ENCODE results near the gene CTXND1. TPM values are rescaled to one million over a fixed set of nuclear protein-coding genes. Genes with fewer than 3 reads are reported as not detected.

CTXND1 gene
- total RNA-seq, 6 experiments from 2014 or later = 2.7 to 10.1 (median 4.5) TPM

DNA sequence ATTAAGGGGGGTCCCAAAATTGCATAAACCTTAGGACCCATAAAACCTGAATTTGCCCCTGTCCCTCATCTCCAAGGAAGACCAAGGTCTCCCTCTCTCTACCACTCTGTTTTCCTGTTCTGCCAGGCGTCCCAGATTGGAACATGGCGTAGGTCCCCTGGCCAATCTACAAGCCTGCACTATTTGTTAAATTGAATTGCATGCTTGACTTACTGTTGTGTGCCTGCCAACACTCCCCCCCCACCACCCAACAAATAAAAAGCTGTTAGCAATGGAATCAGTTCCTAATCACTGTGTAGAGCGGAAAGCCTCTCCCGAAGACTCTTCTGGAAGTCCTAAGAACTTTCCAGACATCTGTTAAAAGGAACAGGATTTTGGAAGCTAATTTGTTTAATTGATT is 11.7 kb downstream of the CTXND1 start:
- H3K4me1 ChIP-seq = peaks cover 0 to 25% (median 14%) of the 10 kb centered on the region in 4 donors
- TF ChIP-seq, protein P1, sequence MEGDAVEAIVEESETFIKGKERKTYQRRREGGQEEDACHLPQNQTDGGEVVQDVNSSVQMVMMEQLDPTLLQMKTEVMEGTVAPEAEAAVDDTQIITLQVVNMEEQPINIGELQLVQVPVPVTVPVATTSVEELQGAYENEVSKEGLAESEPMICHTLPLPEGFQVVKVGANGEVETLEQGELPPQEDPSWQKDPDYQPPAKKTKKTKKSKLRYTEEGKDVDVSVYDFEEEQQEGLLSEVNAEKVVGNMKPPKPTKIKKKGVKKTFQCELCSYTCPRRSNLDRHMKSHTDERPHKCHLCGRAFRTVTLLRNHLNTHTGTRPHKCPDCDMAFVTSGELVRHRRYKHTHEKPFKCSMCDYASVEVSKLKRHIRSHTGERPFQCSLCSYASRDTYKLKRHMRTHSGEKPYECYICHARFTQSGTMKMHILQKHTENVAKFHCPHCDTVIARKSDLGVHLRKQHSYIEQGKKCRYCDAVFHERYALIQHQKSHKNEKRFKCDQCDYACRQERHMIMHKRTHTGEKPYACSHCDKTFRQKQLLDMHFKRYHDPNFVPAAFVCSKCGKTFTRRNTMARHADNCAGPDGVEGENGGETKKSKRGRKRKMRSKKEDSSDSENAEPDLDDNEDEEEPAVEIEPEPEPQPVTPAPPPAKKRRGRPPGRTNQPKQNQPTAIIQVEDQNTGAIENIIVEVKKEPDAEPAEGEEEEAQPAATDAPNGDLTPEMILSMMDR (IDR thresholded peaks at IDR 0.05) = no peak
- TF ChIP-seq POLR2A (IDR thresholded peaks at IDR 0.05) = no peak
- ATAC-seq (no peak), DNase-seq (no peak)
- WGBS (ENCODE audit: insufficient coverage, low coverage, low lambda C conversion rate, missing lambda C conversion rate) = 66% methylated on average over 4 of the region's 4 CpGs
- no peaks in the 10 kb centered on the region for H3K9me3 ChIP-seq
- H3K36me3 ChIP-seq = no peaks in the 10 kb centered on the region
- intact Hi-C loops (cut with DNase I) = no loop called here
- no peaks in the 10 kb centered on the region for H3K27me3 ChIP-seq
- no peak overlapping the region for H3K4me3 ChIP-seq
- H3K27ac ChIP-seq = no peak overlapping the region

DNA sequence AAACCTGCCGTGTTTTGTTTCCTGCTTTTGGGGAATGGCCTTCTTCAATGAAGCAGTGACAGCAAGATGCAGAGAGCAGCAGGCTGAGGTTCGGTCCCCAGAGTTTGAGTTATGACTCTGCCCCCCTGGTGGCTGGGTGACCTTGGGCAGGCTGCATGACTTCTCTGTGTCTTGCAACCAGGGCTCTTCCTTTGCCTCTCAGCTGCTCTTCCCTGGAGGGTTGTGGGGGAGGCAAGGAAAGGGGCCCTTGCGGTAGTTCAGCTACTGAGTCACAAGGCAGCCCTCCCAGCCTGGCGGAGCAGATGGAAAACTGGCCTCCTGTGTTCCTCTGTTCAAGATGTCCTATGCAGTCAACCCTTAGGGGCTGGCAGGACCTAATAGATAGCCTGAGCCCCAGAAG is 17.1 kb downstream of the CTXND1 start:
- intact Hi-C loops (cut with DNase I) = no loop called here
- TF ChIP-seq POLR2A (IDR thresholded peaks at IDR 0.05) = no peak
- TF ChIP-seq, protein P1 (IDR thresholded peaks at IDR 0.05) = peak; percentile 45 to 52 (median 48)
- WGBS (ENCODE audit: insufficient coverage, low coverage, low lambda C conversion rate, missing lambda C conversion rate) = no CpG with 5 or more reads among the region's 4 CpGs
- peak; percentile 55 to 88 (median 73) for ATAC-seq
- Histone ChIP-seq H3K4me3 (no peak overlapping the region), H3K9me3 (no peaks in the 10 kb centered on the region), H3K36me3 (no peaks in the 10 kb centered on the region), H3K4me1 (no peaks in the 10 kb centered on the region), H3K27ac (no peak overlapping the region), H3K27me3 (no peaks in the 10 kb centered on the region)
- DNase-seq = peak in 2 of 3 donors; percentile 42 to 58

DNA sequence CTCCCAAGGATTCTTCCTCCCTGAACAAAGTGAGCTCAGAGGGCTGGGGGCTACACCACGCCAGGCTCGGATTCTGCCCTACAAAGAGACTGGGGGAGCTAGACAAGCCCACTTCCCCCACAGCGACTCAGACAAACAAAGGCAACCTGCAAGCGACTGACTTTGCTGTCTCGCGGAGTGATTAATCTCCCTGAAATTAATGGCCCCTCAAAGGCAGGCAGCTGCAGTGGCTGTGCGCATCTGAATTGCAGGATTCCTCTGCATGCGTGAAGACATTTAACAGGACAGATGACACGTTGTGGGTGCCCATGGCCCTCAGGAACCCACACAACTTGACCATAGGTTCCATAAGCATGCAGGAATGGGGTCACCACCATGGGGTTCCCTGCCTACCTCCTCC is 18.4 kb downstream of the CTXND1 start:
- Histone ChIP-seq H3K4me3 (no peak overlapping the region), H3K27ac (no peak overlapping the region), H3K9me3 (no peaks in the 10 kb centered on the region), H3K4me1 (peaks cover 0 to 10% (median 0%) of the 10 kb centered on the region in 4 donors), H3K27me3 (no peaks in the 10 kb centered on the region), H3K36me3 (no peaks in the 10 kb centered on the region)
- DNase-seq (no peak), ATAC-seq (no peak)
- 81% methylated on average over 4 of the region's 9 CpGs for WGBS (ENCODE audit: insufficient coverage, low coverage, low lambda C conversion rate, missing lambda C conversion rate)
- intact Hi-C loops (cut with DNase I) = no loop called here
- TF ChIP-seq, protein P1 (IDR thresholded peaks at IDR 0.05) = no peak
- no peak for TF ChIP-seq POLR2A (IDR thresholded peaks at IDR 0.05)

DNA sequence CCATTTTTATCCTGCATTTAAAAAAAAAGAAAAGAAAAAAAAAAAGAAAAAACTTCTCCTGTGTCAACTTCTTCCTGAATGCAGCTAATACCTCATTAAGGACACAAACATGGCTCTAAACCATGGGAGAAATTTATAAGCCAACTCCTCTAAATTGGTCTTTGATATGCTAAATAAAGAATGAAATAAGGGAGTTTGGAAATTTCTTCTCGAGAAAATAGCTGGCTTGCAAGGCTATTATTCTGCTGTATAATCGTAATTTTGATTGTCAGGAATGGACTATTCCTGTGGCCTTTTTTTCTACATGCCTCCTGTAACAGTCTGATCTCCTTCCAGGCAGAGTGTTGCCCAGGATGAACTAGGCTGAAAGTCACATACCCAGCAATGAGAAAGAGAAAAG is 20.6 kb downstream of the CTXND1 start:
- Histone ChIP-seq H3K4me1 (peaks cover 0 to 10% (median 0%) of the 10 kb centered on the region in 4 donors), H3K4me3 (no peak overlapping the region), H3K36me3 (no peaks in the 10 kb centered on the region), H3K9me3 (no peaks in the 10 kb centered on the region), H3K27me3 (no peaks in the 10 kb centered on the region), H3K27ac (no peak overlapping the region)
- TF ChIP-seq, protein P1 (IDR thresholded peaks at IDR 0.05) = no peak
- TF ChIP-seq POLR2A (IDR thresholded peaks at IDR 0.05) = no peak
- intact Hi-C loops (cut with DNase I) = no loop called here
- DNase-seq (no peak), ATAC-seq (no peak)
- WGBS (ENCODE audit: insufficient coverage, low coverage, low lambda C conversion rate, missing lambda C conversion rate) = 62% methylated on average over 2 of the region's 2 CpGs

All from right lobe of liver (tissue), 6 donors.